Endothelial cell (in vitro differentiated cells): ENCODE measurements around the gene RLN2. TPM values are rescaled to one million over a fixed set of nuclear protein-coding genes. Genes with fewer than 3 reads are reported as not detected.

Source experiments
- DNase-seq: peaks from one replicate; pipeline ENCODE4 v3.0.0; 2021; ENCODE audit warnings: low spot score
- H3K27ac Mint-ChIP-seq: one replicate; pipeline ENCODE4 v1.8.0; 2021; ENCODE audit warnings: mixed read lengths, inconsistent platforms; ENCODE audit not compliant: unreplicated experiment
- H3K27me3 Mint-ChIP-seq: one replicate; pipeline ENCODE4 v1.8.0; 2021; ENCODE audit warnings: mild to moderate bottlenecking, moderate library complexity, mixed read lengths, inconsistent platforms; ENCODE audit not compliant: unreplicated experiment
- H3K36me3 Mint-ChIP-seq: one replicate; pipeline ENCODE4 v1.8.0; 2021; ENCODE audit warnings: mild to moderate bottlenecking, low read depth, mixed read lengths, inconsistent platforms; ENCODE audit not compliant: unreplicated experiment
- H3K4me1 Mint-ChIP-seq: one replicate; pipeline ENCODE4 v1.8.0; 2021; ENCODE audit warnings: mild to moderate bottlenecking, mixed read lengths, inconsistent platforms; ENCODE audit not compliant: unreplicated experiment
- H3K4me3 Mint-ChIP-seq: one replicate; pipeline ENCODE4 v1.8.0; 2021; ENCODE audit warnings: mild to moderate bottlenecking, mixed read lengths, inconsistent platforms; ENCODE audit not compliant: unreplicated experiment
- H3K9me3 Mint-ChIP-seq: one replicate; pipeline ENCODE4 v1.8.0; 2021; ENCODE audit warnings: mixed read lengths, inconsistent platforms; ENCODE audit not compliant: unreplicated experiment
- total RNA-seq: library from RNA; stranded (reverse); fragmentation: NEBNext Ultra II Directional; extraction: Animal tissue kit (Norgen Biotek cat#: 25700); gene quantifications from one replicate; pipeline ENCODE4 v1.2.1, GENCODE V29; 2021; ENCODE audit not compliant: unreplicated experiment
- TF ChIP-seq, protein P1 (sequence below): fragments of 200-600 bp; sonication (generic); IDR thresholded peaks from one replicate; pipeline ENCODE4 v1.5.0; 2021; ENCODE audit warnings: antibody characterized with exemption; ENCODE audit not compliant: unreplicated experiment

Gene RLN2
- total RNA-seq, 1 donor from 2014 or later, result 1.4 TPM

DNA sequence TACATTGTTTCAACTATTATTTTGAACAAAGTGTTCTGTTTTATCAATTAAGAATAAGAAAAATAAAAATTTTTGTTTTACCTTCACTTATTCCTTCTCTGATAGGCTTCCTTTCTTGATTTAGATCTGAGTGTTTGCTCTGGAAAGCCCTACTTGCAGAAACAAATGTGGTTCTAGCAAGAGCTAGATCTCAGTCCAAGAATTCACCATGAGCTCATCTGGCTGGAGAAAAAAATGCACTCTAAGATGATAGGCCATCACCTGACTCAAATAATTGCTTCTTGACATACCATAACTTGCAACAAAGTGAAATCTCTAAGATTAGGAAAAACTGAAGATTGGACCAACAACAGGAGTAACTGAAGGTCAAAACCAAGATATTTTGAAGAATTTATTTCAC is 6.3 kb upstream of the RLN2 start:
- H3K9me3 Mint-ChIP-seq, result no peaks in the 10 kb centered on the region
- no peak for DNase-seq
- no peak overlapping the region for H3K27ac Mint-ChIP-seq
- peaks cover 7% of the 10 kb centered on the region for H3K4me1 Mint-ChIP-seq
- H3K36me3 Mint-ChIP-seq, result no peaks in the 10 kb centered on the region
- H3K4me3 Mint-ChIP-seq, result no peak overlapping the region
- TF ChIP-seq, protein P1, sequence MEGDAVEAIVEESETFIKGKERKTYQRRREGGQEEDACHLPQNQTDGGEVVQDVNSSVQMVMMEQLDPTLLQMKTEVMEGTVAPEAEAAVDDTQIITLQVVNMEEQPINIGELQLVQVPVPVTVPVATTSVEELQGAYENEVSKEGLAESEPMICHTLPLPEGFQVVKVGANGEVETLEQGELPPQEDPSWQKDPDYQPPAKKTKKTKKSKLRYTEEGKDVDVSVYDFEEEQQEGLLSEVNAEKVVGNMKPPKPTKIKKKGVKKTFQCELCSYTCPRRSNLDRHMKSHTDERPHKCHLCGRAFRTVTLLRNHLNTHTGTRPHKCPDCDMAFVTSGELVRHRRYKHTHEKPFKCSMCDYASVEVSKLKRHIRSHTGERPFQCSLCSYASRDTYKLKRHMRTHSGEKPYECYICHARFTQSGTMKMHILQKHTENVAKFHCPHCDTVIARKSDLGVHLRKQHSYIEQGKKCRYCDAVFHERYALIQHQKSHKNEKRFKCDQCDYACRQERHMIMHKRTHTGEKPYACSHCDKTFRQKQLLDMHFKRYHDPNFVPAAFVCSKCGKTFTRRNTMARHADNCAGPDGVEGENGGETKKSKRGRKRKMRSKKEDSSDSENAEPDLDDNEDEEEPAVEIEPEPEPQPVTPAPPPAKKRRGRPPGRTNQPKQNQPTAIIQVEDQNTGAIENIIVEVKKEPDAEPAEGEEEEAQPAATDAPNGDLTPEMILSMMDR, result no peak
- H3K27me3 Mint-ChIP-seq, result peaks cover 3% of the 10 kb centered on the region

DNA sequence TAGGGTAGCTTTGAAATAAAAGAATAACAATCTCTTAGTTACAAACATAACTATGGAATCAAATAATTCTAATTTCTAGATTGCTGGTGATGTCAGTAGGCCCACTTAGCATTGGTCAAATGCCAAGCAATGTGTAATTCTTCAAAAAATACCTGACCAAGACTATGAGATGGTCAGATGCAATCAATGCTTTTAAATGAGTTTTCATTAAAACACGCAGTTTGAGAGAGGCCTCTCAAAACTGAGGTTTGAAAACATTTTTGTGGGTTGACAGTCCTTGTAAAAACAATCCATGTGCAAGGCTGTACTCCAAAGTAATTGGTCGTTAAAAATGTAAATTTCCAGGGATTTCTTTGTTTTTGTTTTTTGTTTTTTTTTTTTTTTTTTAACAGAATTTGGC is 1.2 kb upstream of the RLN2 start:
- peaks cover 3% of the 10 kb centered on the region for H3K27me3 Mint-ChIP-seq
- no peak overlapping the region for H3K27ac Mint-ChIP-seq
- no peak overlapping the region for H3K4me3 Mint-ChIP-seq
- no peak for DNase-seq
- H3K36me3 Mint-ChIP-seq, result no peaks in the 10 kb centered on the region
- H3K4me1 Mint-ChIP-seq, result peaks cover 7% of the 10 kb centered on the region
- TF ChIP-seq, protein P1, result no peak
- no peaks in the 10 kb centered on the region for H3K9me3 Mint-ChIP-seq

DNA sequence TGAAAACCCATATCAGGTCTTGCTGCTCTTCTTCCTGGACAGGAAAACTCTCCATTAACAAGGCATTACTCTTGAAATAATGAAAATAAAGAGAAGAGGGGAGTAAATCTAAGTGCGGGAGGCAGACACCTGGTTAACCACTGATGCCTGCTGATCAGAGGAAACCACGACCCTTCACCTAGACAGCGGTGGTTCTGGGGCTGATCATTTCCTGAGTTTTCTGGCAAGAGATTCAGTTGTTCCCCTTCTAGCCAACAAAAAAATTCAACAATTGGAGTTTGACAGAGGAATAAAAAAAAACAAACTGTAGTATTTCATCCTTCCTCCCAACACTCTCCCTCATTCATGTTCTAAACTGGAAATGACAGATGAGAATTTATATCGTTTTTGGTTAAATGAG is 3.0 kb downstream of the RLN2 start:
- Mint-ChIP-seq H3K27me3 (no peaks in the 10 kb centered on the region), H3K4me1 (no peaks in the 10 kb centered on the region), H3K9me3 (no peaks in the 10 kb centered on the region), H3K27ac (no peak overlapping the region), H3K4me3 (no peak overlapping the region), H3K36me3 (no peaks in the 10 kb centered on the region)
- no peak for DNase-seq
- TF ChIP-seq, protein P1, result no peak

DNA sequence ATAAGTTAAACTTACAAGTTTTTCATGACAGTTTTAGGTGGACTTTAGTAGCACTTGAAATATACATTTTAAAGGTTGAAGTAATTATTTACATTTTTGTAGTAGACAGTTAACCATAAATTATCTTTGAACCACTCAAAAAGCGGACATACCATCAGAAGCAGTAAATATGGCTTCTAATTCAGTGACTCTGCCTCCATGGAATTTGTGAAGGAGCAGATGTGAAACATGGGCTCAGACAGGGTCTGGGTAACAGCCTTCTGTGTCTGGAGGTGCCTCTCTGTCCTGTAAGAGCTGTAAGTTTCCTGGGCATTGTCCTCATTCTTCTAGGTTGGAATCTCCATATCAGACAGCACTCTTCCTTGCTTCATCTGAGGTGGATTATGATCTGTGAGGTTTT is 12.4 kb downstream of the RLN2 start:
- TF ChIP-seq, protein P1, result no peak
- no peak overlapping the region for H3K27ac Mint-ChIP-seq
- H3K27me3 Mint-ChIP-seq, result no peaks in the 10 kb centered on the region
- no peak for DNase-seq
- no peaks in the 10 kb centered on the region for H3K36me3 Mint-ChIP-seq
- no peaks in the 10 kb centered on the region for H3K4me1 Mint-ChIP-seq
- no peak overlapping the region for H3K4me3 Mint-ChIP-seq
- no peaks in the 10 kb centered on the region for H3K9me3 Mint-ChIP-seq

DNA sequence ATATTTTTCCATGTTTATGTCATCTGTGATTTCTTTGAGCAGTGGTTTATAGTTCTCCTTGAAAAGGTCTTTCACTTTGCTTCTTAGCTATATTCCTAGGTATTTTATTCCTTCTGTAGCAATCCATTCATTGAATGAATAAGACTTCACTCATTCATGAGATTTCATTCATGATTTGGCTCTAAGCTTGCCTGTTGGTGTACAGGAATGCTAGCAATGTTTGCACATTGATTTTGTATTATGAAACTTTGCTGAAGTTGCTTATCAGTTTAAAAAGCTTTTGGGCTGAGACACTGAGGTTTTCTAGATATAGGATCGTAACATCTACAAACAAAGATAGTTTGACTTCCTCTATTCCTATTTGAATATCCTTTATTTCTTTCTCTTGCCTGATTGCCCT is 15.9 kb downstream of the RLN2 start:
- H3K27ac Mint-ChIP-seq, result no peak overlapping the region
- DNase-seq, result no peak
- H3K9me3 Mint-ChIP-seq, result no peaks in the 10 kb centered on the region
- TF ChIP-seq, protein P1, result no peak
- H3K4me3 Mint-ChIP-seq, result no peak overlapping the region
- no peaks in the 10 kb centered on the region for H3K4me1 Mint-ChIP-seq
- no peaks in the 10 kb centered on the region for H3K27me3 Mint-ChIP-seq
- no peaks in the 10 kb centered on the region for H3K36me3 Mint-ChIP-seq
